ENCODE results near the gene DUSP15.
"Not testable (repeated sequence)": the region's sequence is repeated elsewhere in the genome, so short reads cannot be mapped to it uniquely, and the experiment has no call there.

The DUSP15 gene

GRCh38 chr20:31837896-31838397 lies 32.4 kb downstream of the DUSP15 start:
- DNase-seq, result no peak

DNA sequence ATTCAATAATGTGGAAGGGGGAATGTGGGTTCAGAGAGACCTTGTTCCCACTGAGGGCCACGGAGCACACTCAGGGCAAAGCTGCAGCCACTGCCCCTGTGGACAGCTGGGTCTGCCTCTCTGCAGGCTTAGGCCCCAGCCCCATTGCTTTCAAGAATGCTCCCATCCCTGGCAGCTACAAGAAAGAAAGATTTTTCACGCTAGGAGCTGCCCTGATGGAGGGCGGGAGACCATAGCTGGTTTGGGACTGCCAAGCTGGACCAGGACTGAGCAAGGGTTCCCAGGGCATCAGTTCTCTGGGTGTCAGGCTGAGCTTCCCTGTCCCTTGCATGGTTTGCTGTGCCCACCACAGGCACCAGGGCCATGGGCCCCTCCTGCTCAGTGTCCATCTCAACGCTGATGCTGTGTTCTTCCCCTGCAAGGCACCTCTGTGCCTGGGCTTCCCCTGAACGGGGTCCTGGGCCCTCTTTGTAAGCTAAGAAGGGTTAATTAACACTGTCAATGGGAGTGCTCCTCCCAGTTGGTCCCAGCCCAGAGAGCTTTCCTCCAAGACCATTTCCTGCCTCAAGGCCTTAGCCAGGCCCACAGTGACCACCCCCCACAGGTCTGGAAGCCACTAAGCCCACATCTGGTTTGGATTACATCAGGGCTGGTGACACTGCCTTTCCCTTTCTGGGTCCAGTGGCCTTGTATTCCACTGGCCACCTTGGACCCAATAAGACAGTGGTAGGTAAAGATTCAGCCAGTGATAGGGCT lies 33.3 kb downstream of the DUSP15 start:
- no peak for DNase-seq

DNA sequence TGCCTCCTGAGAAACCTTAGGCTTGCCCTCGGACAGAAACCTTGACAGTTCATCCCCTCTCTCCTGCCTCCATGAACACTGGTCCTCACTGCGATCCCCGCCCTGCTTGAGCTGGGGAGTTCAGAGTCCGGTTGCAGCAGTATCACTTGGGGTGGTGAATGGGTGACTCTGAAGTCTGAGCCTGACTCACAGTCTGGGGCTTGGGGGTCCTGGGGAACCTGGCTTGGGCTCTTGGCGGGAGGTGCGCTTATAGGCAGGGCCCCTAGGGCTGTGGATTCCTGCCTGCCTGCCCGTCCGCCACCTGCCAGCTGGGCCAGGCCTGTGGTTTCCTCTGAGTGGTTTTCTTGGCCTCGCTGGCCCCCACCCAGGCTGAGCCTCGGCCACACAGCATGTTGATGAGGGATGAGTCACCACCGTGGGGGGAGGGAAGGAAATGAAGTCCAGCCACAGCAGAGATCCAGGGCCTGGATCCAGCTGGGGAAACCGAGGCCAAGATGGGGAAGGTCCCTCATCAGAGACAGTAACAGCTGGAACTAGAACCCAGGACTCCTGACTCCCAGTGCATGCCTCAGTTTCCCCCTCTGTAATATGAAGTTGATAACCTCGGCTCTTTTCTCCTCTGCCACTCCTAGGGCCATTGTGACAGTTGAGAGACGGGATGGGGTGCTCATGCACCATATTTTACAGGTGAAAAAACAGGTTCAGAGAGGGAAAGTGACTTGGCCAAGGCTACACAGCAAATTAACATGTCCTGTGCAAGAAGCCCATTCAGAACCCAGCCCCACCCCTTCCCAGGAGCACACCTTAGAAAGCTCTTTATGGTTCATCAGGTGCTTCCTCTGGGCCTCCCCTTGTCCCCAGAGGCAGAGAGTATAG lies 34.1 kb downstream of the DUSP15 start:
- peak; percentile 50 to 82 for DNase-seq

DNA sequence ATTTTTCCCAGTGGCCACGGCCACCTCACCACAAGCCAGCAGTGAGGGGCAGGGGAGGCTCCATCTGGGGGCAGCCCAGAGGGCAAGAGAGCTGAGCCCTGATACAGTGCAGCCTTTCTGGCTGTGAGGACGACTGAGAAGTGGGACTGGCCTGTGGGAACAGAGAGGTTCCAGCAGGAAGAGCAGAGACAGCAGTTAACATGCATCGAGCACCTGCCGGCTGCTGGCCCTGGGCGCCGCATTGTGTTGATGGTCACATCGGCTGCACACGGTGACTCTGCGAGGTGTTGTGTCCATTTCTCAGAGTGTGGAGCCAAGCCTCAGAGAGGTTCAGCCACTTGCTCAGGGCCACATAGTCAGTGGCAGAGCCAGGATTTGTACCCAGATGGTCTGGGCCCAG lies 34.8 kb downstream of the DUSP15 start:
- peak; percentile 28 to 29 for DNase-seq

DNA sequence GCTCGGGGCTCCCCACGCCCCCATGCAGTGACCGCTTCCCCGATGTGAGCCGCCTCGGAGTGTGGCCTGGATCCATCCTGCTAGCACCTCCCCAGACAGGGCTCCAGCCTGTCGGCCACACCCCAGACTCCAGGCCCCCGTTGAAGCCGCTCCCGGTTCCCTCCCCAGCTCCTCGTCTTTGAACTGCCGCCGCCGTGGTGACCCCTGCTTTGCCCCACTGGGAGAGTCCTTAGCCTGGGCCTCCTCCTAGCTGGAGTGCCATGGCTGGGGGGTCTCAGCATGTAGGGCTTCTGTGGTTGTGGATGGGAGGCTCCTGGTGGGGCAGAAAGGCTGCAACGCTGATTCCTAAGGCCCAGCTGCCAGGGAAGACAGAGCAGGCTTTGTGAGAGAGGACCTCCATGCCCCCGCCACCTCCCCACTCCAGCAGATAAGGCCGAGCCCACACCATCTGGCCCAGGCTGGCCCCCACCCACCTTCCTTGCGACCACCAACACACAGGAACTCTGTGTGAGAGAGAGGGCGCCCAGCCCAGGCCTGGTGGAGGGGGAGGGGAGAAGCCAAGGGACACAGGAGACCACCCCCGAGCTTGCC lies 36.3 kb downstream of the DUSP15 start:
- DNase-seq, result no peak

DNA sequence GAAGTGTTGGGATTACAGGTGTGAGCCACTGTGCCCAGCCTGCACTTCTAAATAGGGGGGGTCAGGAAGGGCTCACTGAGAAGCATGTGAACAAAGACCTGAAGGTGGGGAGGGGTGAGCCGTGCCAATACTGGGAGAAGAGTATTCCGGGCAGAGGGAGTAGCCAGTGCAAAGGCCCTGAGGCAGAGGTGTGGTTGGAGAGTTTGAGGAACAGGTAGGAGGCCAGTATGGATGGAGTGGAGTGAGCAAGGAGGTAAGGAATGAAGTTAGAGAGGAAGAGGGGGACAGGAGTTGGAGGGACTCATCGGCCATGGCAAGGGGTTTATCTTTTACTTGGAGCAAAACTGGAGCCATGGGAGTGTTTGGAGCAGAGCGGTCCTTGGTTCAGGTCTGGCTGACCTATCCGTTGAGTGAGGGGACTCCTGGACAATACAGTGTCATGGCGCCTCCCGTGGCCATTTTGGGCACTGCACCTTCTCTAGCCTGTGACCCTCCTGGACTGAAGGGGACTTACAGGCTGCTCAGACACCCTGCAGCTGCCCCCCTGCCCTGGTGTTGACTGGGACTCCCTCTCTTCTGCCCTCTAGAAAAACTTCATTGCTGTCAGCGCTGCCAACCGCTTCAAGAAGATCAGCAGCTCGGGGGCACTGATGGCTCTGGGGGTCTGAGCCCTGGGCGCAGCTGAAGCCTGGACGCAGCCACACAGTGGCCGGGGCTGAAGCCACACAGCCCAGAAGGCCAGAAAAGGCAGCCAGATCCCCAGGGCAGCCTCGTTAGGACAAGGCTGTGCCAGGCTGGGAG lies 37.0 kb downstream of the DUSP15 start:
- peak; percentile 45 to 76 for DNase-seq

DNA sequence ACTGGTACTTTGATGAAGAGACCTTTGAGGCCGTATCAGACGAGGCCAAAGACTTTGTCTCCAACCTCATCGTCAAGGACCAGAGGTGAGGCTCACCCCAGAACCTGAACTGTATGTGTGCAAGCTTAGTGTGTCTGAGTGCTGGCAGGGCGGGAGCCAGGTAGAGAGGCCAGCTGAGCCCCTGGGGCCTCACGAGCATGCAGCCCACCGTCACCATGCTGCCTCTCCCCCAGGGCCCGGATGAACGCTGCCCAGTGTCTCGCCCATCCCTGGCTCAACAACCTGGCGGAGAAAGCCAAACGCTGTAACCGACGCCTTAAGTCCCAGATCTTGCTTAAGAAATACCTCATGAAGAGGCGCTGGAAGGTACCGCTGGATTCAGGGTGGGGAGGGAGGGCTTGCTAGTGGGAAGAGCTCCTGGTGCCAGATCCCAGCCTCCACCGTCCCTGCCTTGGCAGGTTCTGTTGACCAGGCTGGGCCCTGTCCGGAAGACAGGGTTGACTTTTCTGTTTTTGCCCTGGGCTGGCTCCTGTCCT lies 38.5 kb downstream of the DUSP15 start:
- DNase-seq, result no peak

GRCh38 chr20:31831211-31831610 lies 39.1 kb downstream of the DUSP15 start:
- DNase-seq, result no peak

- DNase-seq, result no peak
Measured at GRCh38 chr20:31830406-31830981, 39.8 kb downstream of the DUSP15 start.

- no peak for DNase-seq
Measured at GRCh38 chr20:31829731-31830130, 40.6 kb downstream of the DUSP15 start.

- not testable (repeated sequence) for DNase-seq
Measured at GRCh38 chr20:31828016-31828415, 42.3 kb downstream of the DUSP15 start.

DNA sequence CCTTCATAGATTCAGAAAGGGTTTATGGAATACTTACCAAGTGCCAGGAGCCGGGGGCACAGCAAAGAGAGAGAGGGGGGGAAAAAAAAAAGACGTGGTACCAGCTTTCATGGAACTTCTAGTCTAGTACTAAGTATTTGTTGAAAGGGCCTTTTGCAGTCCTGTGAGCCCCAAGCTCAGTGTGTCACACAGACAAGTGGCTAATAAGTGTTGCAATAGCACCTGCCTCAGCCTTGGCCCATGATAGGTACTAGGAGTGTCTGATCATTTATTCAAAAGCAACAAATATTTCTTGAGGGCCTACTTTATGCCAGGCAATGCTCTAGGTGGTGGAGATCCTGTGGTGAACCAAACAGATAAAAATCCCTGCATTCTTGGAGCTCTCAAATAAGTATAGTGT lies 43.3 kb downstream of the DUSP15 start:
- no peak for DNase-seq

DNA sequence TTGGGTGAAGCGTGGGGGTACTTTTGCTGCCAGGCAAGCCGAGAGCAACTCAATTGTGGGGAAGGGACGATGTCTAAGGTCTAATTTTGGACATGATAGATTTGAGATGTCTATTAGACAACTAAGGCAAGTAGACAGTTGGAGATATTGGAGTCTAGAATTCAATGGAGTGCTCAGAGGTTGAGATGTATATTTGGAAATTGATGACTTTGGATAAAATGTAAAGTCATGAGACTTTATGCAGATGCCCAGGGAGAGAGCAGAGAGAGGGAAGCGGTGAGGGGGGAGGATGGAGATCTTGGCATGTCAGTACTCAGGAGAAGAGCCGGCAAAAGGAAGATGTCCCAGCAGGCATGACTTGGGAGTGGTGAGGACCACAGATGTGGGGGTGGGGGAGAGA lies 44.3 kb downstream of the DUSP15 start:
- no peak for DNase-seq

DNA sequence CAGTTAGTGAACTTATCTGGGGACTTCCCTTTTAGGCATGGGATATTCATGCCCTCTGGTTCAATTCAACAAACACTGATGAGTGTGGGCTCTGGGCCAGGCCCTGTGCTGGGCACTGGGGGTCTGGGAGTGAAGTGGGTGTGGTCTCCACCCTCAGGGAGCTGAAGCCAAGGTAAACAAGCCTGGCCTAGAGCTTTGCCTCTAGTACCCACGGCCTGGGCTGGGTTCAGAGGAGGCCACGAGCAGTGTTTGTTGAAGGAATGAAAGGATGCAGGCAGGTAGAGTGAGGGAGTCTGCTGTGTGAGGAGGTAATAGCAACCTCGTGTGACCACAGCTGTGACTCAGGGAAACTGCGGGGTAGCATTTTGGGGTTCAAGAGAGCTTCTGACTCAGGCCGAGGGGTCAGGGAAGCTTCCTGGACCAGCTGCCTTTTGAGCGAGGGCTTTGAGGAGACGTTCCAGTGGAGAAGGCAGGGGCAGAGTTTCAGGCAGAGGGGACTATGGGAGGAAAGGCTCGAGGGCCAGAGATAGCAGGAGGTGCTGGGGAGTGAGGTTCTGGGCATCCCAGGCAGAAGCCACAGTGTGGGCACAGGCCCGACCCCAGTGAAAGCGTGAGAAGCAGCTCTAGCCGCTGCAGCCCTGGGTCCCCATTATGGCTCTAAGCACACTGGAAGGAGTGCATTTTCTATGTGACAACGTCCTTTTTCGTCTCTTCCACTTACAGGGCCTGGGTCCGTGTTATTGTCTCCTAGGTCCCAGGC lies 45.6 kb downstream of the DUSP15 start:
- peak; percentile 32 to 37 for DNase-seq

DNA sequence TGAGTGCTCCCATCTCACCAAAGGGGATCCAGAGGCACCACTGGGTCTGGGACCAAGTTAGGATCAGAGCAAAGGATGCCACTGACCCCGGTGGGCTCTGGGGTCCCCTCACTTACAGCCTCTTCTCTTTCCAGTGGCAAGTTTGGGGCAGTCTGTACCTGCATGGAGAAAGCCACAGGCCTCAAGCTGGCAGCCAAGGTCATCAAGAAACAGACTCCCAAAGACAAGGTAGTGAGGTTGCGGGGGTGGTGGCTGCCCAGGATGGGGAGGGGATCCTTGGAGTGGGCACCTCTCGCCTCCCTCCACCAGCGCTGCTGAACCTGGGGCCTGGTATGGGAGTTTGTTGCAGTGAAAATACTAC lies 46.2 kb downstream of the DUSP15 start:
- DNase-seq, result no peak

DNA sequence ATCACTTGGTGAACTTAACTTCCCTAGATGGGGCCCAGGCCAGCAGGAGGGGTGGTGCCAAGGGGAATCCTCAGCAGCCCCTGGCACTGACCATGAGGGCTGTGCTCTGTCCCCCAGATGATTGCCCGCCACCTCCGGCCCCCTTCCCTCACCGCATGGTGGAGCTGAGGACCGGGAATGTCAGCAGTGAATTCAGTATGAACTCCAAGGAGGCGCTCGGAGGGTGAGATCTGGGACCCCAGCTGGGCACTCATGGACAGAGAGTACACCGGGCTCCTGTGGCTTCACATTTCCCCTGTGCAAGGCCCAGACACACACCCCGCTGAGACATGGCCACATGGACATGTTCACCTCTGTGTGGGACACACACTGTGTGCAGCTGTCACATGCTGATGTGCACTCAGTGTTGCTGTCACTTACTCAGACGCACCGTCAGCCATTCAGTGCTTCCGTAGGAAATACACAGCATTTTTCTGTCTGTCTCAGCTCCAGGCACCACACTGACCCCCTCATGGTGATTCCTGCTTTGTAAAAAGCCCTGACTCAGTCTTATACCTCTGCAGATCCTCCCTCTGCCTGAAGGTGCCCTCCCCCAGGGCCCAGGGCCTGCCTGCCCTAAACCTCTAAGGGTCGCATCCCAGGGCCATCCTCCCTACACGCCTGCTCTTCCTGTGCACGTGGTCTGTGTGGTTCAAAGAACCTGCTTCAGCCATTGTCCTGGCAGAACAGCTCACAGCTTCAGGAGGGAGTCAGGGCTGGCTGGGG lies 46.8 kb downstream of the DUSP15 start:
- peak in 1 of 2 experiments; percentile 15 for DNase-seq

GRCh38 chr20:31822421-31823330 lies 47.7 kb downstream of the DUSP15 start:
- peak; percentile 79 to 82 for DNase-seq

DNA sequence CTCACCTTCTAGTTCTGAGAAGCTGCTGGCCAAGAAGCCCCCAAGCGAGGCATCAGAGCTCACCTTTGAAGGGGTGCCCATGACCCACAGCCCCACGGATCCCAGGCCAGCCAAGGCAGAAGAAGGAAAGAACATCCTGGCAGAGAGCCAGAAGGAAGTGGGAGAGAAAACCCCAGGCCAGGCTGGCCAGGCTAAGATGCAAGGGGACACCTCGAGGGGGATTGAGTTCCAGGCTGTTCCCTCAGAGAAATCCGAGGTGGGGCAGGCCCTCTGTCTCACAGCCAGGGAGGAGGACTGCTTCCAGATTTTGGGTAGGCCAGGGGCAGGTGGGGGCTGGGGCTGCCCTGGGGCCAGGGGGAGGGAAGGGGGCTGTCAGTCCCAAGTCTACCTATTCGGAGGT lies 48.9 kb downstream of the DUSP15 start:
- no peak for DNase-seq

GRCh38 chr20:31820228-31820627 lies 50.1 kb downstream of the DUSP15 start:
- no peak for DNase-seq
